GM21619 (cell line): Measurements from ENCODE around the gene TMEM126B.

ENCODE experiments used
- ATAC-seq: cut with Tn5 transposase; IDR thresholded peaks from one replicate; pipeline ENCODE4 v1.9.1; 2021; ENCODE audit not compliant: unreplicated experiment

Gene TMEM126B

GRCh38 chr11:85680897-85681296 is 52.5 kb downstream of the TMEM126B start:
- ATAC-seq = no peak

GRCh38 chr11:85682330-85683305 is 54.2 kb downstream of the TMEM126B start:
- peak; percentile 82 for ATAC-seq

DNA sequence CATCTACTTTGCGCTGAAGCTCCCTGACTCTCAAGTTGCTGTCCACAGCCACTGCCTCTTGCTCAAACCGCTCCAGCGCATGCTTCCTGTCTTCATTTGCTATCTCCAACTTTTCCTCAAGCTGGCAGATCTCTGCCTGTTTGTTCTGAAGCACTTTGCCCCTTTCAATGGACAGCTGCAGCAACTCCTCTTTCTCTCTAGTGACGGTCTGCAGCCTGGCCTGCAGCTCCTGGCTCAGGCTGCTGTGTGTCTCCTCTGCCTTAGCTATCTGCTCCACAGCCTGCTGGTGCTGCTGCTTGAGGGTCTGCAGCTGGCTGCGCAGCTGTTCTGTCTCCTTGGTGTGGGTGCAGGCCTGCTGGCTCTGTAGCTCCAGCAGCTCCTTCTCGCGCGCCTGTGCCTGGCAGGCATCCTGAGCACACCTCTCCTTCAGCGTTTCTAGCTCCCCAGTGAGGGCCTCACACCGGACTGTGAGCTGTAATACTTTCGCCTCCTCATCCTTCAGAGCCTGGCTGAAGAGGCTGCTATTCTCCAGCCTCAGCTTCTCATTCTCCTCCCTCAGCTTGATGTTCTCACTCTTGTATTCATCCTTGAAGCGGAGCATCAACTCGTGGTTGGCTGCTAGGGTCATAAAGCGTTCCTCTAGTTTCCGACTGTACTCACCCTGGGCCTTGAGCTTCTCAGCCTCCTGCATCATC is 56.9 kb downstream of the TMEM126B start:
- no peak for ATAC-seq

DNA sequence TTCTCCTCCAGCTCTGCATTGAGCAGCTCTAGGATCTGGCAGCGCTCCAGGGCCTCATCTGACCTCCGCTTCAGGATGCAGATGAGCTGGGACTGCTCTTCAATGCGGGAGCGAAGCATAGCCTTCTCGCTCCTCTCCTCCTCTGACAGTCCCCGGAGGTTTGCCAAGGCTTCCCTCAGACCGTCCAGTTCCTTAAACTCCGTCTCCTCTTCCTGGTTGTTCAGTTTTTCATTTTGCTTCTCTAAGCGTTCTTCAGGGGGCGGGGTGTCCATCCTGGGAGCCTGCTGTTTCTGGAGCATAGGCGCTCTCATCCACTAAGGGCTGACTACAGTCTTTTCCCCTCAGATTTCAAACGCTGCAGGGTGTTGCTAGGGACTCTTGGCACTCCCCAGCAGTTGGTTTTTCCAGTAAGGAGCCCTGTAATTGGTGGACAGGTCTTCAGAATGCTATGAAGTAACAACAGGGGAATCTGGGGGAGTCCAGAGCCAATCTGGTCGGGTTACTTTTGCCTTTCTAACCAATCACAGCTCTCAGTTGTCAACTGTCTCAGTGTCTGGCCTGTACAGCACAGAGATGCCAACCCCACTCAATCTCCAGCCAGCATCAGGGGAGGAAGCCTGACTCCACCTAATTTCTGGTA is 57.5 kb downstream of the TMEM126B start, which contains the start of gene CCDC89:
CCDC89 (minus strand) TSS at position 376 of the 640 bp plus-strand sequence; CDS start at position 311, 65 bp downstream.
- ATAC-seq = no peak
